ENCODE measurements around the gene MPP2.

DNA sequence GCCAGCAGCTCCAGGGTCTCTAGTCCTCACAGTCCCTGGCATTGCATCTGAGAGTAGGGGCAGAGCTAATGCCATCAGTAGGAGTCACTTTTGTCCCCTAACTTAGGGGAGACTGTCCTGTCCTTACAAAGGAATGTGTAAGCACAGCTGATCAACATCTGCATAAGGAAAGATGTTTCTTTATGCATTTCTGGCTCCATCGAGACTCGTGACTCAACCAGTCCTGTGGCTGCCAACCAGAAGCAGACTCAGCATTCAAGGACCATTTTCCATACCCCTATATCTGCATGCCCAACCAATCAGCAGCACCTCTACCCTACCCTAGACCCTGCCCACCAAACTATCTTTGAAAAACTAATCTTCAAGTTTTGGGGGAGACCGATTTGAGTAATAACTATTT, 8.2 kb upstream of the MPP2 start:
- TF ChIP-seq POLR2A (IDR thresholded peaks at IDR 0.05), result no peak
- TF ChIP-seq, protein P1, sequence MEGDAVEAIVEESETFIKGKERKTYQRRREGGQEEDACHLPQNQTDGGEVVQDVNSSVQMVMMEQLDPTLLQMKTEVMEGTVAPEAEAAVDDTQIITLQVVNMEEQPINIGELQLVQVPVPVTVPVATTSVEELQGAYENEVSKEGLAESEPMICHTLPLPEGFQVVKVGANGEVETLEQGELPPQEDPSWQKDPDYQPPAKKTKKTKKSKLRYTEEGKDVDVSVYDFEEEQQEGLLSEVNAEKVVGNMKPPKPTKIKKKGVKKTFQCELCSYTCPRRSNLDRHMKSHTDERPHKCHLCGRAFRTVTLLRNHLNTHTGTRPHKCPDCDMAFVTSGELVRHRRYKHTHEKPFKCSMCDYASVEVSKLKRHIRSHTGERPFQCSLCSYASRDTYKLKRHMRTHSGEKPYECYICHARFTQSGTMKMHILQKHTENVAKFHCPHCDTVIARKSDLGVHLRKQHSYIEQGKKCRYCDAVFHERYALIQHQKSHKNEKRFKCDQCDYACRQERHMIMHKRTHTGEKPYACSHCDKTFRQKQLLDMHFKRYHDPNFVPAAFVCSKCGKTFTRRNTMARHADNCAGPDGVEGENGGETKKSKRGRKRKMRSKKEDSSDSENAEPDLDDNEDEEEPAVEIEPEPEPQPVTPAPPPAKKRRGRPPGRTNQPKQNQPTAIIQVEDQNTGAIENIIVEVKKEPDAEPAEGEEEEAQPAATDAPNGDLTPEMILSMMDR (IDR thresholded peaks at IDR 0.05), result no peak

Data from testis (tissue), 2 donors.